ENCODE data around the gene LCN10.

GRCh38 chr9:136764301-136764891 is 21.7 kb upstream of the LCN10 start, which contains the start of gene LCN15:
- TF ChIP-seq SP1 (IDR thresholded peaks at IDR 0.05) = no peak
- TF ChIP-seq NFRKB (IDR thresholded peaks at IDR 0.05) = no peak
- TF ChIP-seq ARNT (IDR thresholded peaks at IDR 0.05) = no peak
- no peak for TF ChIP-seq ELF4 (IDR thresholded peaks at IDR 0.05)
- no peak for TF ChIP-seq PKNOX1 (IDR thresholded peaks at IDR 0.05)
- no peak for TF ChIP-seq FOXK2 (IDR thresholded peaks at IDR 0.05)
- no peak for TF ChIP-seq BHLHE40 (IDR thresholded peaks at IDR 0.05; ENCODE audit: borderline replicate concordance)
- no peak for TF ChIP-seq HDGF (IDR thresholded peaks at IDR 0.05; ENCODE audit: borderline replicate concordance)
- no peak for TF ChIP-seq FOXM1 (IDR thresholded peaks at IDR 0.05; ENCODE audit: borderline replicate concordance)
- TF ChIP-seq FOXA1 (IDR thresholded peaks at IDR 0.05) = no peak

All from HEK293T (cell line).